ENCODE results near the gene SORBS1.

Gene SORBS1

DNA sequence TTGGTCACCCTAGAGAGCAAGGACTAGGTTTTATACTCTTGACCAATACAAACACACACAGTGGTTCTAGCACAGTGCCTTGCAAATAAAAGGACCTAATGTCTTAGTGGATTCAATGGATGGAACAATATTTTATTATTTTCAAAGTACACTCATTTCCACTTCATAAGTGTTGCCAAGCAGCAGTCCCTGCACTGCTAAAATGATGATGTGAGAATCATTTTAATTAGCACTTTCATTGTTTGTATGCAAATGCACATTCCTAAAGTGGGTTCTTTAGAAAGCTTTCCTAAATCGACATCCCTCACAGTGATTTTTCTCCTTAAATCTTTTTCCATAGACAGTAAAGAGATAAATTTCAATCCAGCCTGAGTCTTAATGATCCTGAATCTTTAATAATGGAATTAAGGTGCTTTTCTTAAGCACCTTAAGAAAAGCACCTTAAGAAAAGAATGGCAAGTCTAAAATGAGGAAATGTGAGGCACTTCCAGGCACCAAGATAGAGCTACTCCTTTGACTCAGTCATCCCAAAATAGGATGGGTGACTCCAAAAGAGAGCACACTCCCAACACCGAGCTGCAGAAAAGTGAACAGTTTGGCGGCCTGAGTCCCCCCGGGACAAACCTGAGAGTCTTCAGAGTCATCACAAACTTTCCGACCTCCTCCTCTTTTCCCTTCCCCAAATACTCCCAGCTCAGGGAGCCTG is 84.5 kb downstream of the SORBS1 start:
- WGBS (ENCODE audit: extremely low coverage, insufficient coverage, insufficient read length), result no CpG with 5 or more reads among the region's 5 CpGs
- Histone ChIP-seq H2BK5ac (ENCODE audit: low read depth, low read length, poor library complexity) (no peak overlapping the region), H3K4me2 (ENCODE audit: low read length) (no peak overlapping the region), H2AK5ac (ENCODE audit: low read length) (no peak overlapping the region), H3K9ac (ENCODE audit: low read length) (no peak overlapping the region), H3K27ac (ENCODE audit: low read depth, low read length) (no peak overlapping the region), H4K91ac (ENCODE audit: low read depth, low read length) (no peak overlapping the region), H2BK12ac (ENCODE audit: low read length) (no peak overlapping the region), H3K9me3 (ENCODE audit: insufficient read depth, low read depth, low read length) (no peaks in the 10 kb centered on the region), H3K18ac (ENCODE audit: low read length) (no peak overlapping the region), H4K12ac (ENCODE audit: low read depth, low read length) (no peak overlapping the region), H3K14ac (ENCODE audit: low read length) (no peak overlapping the region), H3K36me3 (ENCODE audit: control insufficient read depth in 1 of 2, insufficient read depth in 2 of 2, low read length in 2 of 2) (no peaks in the 10 kb centered on the region), H4K8ac (ENCODE audit: low read depth, low read length) (no peak overlapping the region), H3K23ac (ENCODE audit: low read length) (no peak overlapping the region), H3K4me3 (ENCODE audit: low read depth, low read length) (no peak overlapping the region), H3K79me1 (ENCODE audit: low read length) (no peaks in the 10 kb centered on the region), H2BK120ac (ENCODE audit: insufficient read depth, low read length, poor library complexity) (no peak overlapping the region), H3K79me2 (ENCODE audit: control insufficient read depth, insufficient read depth, low read length, poor library complexity) (no peaks in the 10 kb centered on the region), H3K27me3 (ENCODE audit: insufficient read depth, low read length) (no peaks in the 10 kb centered on the region), H3K4me1 (ENCODE audit: control insufficient read depth in 1 of 2, insufficient read depth in 2 of 2, low read length in 2 of 2) (peaks cover 0 to 4% of the 10 kb centered on the region in 2 experiments), H2AFZ (ENCODE audit: insufficient read depth, low read length, poor library complexity) (no peak overlapping the region), H3K4ac (ENCODE audit: low read depth, low read length) (no peak overlapping the region)
- no peak for DNase-seq

GRCh38 chr10:95475827-95476468 is 85.2 kb downstream of the SORBS1 start:
- no peak for DNase-seq
- Histone ChIP-seq H3K4me3 (ENCODE audit: low read depth, low read length) (no peak overlapping the region), H3K4me1 (ENCODE audit: control insufficient read depth in 1 of 2, insufficient read depth in 2 of 2, low read length in 2 of 2) (peaks cover 0 to 4% of the 10 kb centered on the region in 2 experiments), H3K9me3 (ENCODE audit: insufficient read depth, low read depth, low read length) (no peaks in the 10 kb centered on the region), H3K4me2 (ENCODE audit: low read length) (no peak overlapping the region), H2AFZ (ENCODE audit: insufficient read depth, low read length, poor library complexity) (no peak overlapping the region), H4K8ac (ENCODE audit: low read depth, low read length) (no peak overlapping the region), H4K91ac (ENCODE audit: low read depth, low read length) (no peak overlapping the region), H3K9ac (ENCODE audit: low read length) (no peak overlapping the region), H2AK5ac (ENCODE audit: low read length) (no peak overlapping the region), H2BK12ac (ENCODE audit: low read length) (no peak overlapping the region), H3K36me3 (ENCODE audit: control insufficient read depth in 1 of 2, insufficient read depth in 2 of 2, low read length in 2 of 2) (no peaks in the 10 kb centered on the region), H2BK120ac (ENCODE audit: insufficient read depth, low read length, poor library complexity) (no peak overlapping the region), H3K79me2 (ENCODE audit: control insufficient read depth, insufficient read depth, low read length, poor library complexity) (no peaks in the 10 kb centered on the region), H3K27ac (ENCODE audit: low read depth, low read length) (no peak overlapping the region), H2BK5ac (ENCODE audit: low read depth, low read length, poor library complexity) (no peak overlapping the region), H3K4ac (ENCODE audit: low read depth, low read length) (no peak overlapping the region), H3K23ac (ENCODE audit: low read length) (no peak overlapping the region), H3K14ac (ENCODE audit: low read length) (no peak overlapping the region), H3K79me1 (ENCODE audit: low read length) (no peaks in the 10 kb centered on the region), H3K18ac (ENCODE audit: low read length) (no peak overlapping the region), H4K12ac (ENCODE audit: low read depth, low read length) (no peak overlapping the region), H3K27me3 (ENCODE audit: insufficient read depth, low read length) (no peaks in the 10 kb centered on the region)
- no CpG with 5 or more reads among the region's 8 CpGs for WGBS (ENCODE audit: extremely low coverage, insufficient coverage, insufficient read length)

GRCh38 chr10:95475003-95475383 is 86.2 kb downstream of the SORBS1 start:
- no peaks in the 10 kb centered on the region for H3K79me1 ChIP-seq (ENCODE audit: low read length)
- H2BK120ac ChIP-seq (ENCODE audit: insufficient read depth, low read length, poor library complexity), result no peak overlapping the region
- H3K4me2 ChIP-seq (ENCODE audit: low read length), result no peak overlapping the region
- no peaks in the 10 kb centered on the region for H3K79me2 ChIP-seq (ENCODE audit: control insufficient read depth, insufficient read depth, low read length, poor library complexity)
- no peak overlapping the region for H3K23ac ChIP-seq (ENCODE audit: low read length)
- WGBS (ENCODE audit: extremely low coverage, insufficient coverage, insufficient read length), result no CpG with 5 or more reads among the region's 1 CpG
- H3K27ac ChIP-seq (ENCODE audit: low read depth, low read length), result no peak overlapping the region
- no peak overlapping the region for H3K14ac ChIP-seq (ENCODE audit: low read length)
- no peaks in the 10 kb centered on the region for H3K9me3 ChIP-seq (ENCODE audit: insufficient read depth, low read depth, low read length)
- no peak overlapping the region for H4K8ac ChIP-seq (ENCODE audit: low read depth, low read length)
- H2AFZ ChIP-seq (ENCODE audit: insufficient read depth, low read length, poor library complexity), result no peak overlapping the region
- no peak overlapping the region for H3K9ac ChIP-seq (ENCODE audit: low read length)
- H3K18ac ChIP-seq (ENCODE audit: low read length), result no peak overlapping the region
- no peak overlapping the region for H4K91ac ChIP-seq (ENCODE audit: low read depth, low read length)
- no peaks in the 10 kb centered on the region for H3K27me3 ChIP-seq (ENCODE audit: insufficient read depth, low read length)
- H3K4me1 ChIP-seq (ENCODE audit: control insufficient read depth in 1 of 2, insufficient read depth in 2 of 2, low read length in 2 of 2), result peaks cover 0 to 4% of the 10 kb centered on the region in 2 experiments
- no peak overlapping the region for H3K4me3 ChIP-seq (ENCODE audit: low read depth, low read length)
- H4K12ac ChIP-seq (ENCODE audit: low read depth, low read length), result no peak overlapping the region
- H2AK5ac ChIP-seq (ENCODE audit: low read length), result no peak overlapping the region
- no peak overlapping the region for H3K4ac ChIP-seq (ENCODE audit: low read depth, low read length)
- H2BK12ac ChIP-seq (ENCODE audit: low read length), result no peak overlapping the region
- H2BK5ac ChIP-seq (ENCODE audit: low read depth, low read length, poor library complexity), result no peak overlapping the region
- no peak for DNase-seq
- no peaks in the 10 kb centered on the region for H3K36me3 ChIP-seq (ENCODE audit: control insufficient read depth in 1 of 2, insufficient read depth in 2 of 2, low read length in 2 of 2)

GRCh38 chr10:95474228-95475002 is 86.8 kb downstream of the SORBS1 start:
- Histone ChIP-seq H3K18ac (ENCODE audit: low read length) (no peak overlapping the region), H2BK120ac (ENCODE audit: insufficient read depth, low read length, poor library complexity) (no peak overlapping the region), H3K9me3 (ENCODE audit: insufficient read depth, low read depth, low read length) (no peaks in the 10 kb centered on the region), H2BK12ac (ENCODE audit: low read length) (no peak overlapping the region), H3K4ac (ENCODE audit: low read depth, low read length) (no peak overlapping the region), H3K14ac (ENCODE audit: low read length) (no peak overlapping the region), H2AFZ (ENCODE audit: insufficient read depth, low read length, poor library complexity) (no peak overlapping the region), H4K12ac (ENCODE audit: low read depth, low read length) (no peak overlapping the region), H2BK5ac (ENCODE audit: low read depth, low read length, poor library complexity) (no peak overlapping the region), H3K4me2 (ENCODE audit: low read length) (no peak overlapping the region), H3K79me1 (ENCODE audit: low read length) (no peaks in the 10 kb centered on the region), H3K9ac (ENCODE audit: low read length) (no peak overlapping the region), H3K4me1 (ENCODE audit: control insufficient read depth in 1 of 2, insufficient read depth in 2 of 2, low read length in 2 of 2) (peaks cover 0 to 4% of the 10 kb centered on the region in 2 experiments), H4K91ac (ENCODE audit: low read depth, low read length) (no peak overlapping the region), H4K8ac (ENCODE audit: low read depth, low read length) (no peak overlapping the region), H3K27ac (ENCODE audit: low read depth, low read length) (no peak overlapping the region), H2AK5ac (ENCODE audit: low read length) (no peak overlapping the region), H3K27me3 (ENCODE audit: insufficient read depth, low read length) (no peaks in the 10 kb centered on the region), H3K4me3 (ENCODE audit: low read depth, low read length) (no peak overlapping the region), H3K36me3 (ENCODE audit: control insufficient read depth in 1 of 2, insufficient read depth in 2 of 2, low read length in 2 of 2) (no peaks in the 10 kb centered on the region), H3K79me2 (ENCODE audit: control insufficient read depth, insufficient read depth, low read length, poor library complexity) (no peaks in the 10 kb centered on the region), H3K23ac (ENCODE audit: low read length) (no peak overlapping the region)
- no peak for DNase-seq
- WGBS (ENCODE audit: extremely low coverage, insufficient coverage, insufficient read length), result no CpG with 5 or more reads among the region's 7 CpGs

All from trophoblast cell (in vitro differentiated cells and primary cell).